HCT116 (cell line): ENCODE data around the gene TTLL7. TPM values are rescaled to one million over a fixed set of nuclear protein-coding genes. Genes with fewer than 3 reads are reported as not detected.

ENCODE experiments used
- ATAC-seq: fragments of 200-7000 bp; cut with Tn5 transposase; 2 replicates; pipeline ENCODE4 v1.9.1; 2020; ENCODE audit warnings: mild to moderate bottlenecking, moderate library complexity
- BruUV-seq: library from RNA; stranded (reverse); fragments of 400-500 nt; replicated peaks from 2 replicates; lab custom pipeline; 2021; lab: Mats Ljungman, UMichigan
- CTCF ChIA-PET: fragments of 300-600 bp; sonication (Branson Sonifier 250); formaldehyde crosslinking; loops from one replicate; lab custom pipeline; 2021; ENCODE audit warnings: antibody characterized with exemption; lab: Charles Lee
- POLR2A ChIA-PET: fragments of 300-600, 350-600 bp; sonication (Branson Sonifier 250); formaldehyde crosslinking; loops from one replicate; lab custom pipeline; 2021; ENCODE audit warnings: antibody characterized with exemption; lab: Charles Lee
- RAD21 ChIA-PET, 2 experiments: fragments of 300-600 bp; sonication (Branson Sonifier 250); formaldehyde crosslinking; loops; one replicate each; lab custom pipeline; 2023; ENCODE audit warnings: low total read pairs in 2 of 2; ENCODE audit not compliant: uncharacterized antibody in 2 of 2, unreplicated experiment in 2 of 2, low non-redundant PET in 1 of 2; lab: Charles Lee
- DNase-seq: peaks from one replicate; pipeline ENCODE4 v3.0.0-alpha.2; 2010; ENCODE audit warnings: low read depth, low spot score
- H2AFZ ChIP-seq: fragments of 200-600 bp; shearing (Covaris generic), sonication (generic); 2 replicates; pipeline ENCODE4 v1.6.1; 2017; ENCODE audit warnings: low read depth, mixed run types, mixed read lengths, antibody characterized with exemption, low read length; ENCODE audit not compliant: poor library complexity, severe bottlenecking
- H3K27ac ChIP-seq: 2 replicates; pipeline ENCODE4 v1.5.1; 2012; ENCODE audit warnings: low read depth, low read length
- H3K27me3 ChIP-seq: fragments of 200-600 bp; sonication (generic); 2 replicates; pipeline ENCODE4 v1.6.1; 2016; ENCODE audit warnings: mixed run types, low read length, mixed read lengths; ENCODE audit not compliant: insufficient read depth
- H3K36me3 ChIP-seq, 2 experiments: fragments of 200-500 bp in 1 of 2; fragments of 200-600 bp in 1 of 2; sonication (Bioruptor generic) in 1 of 2; sonication (generic) in 1 of 2; 2 replicates each; pipeline versions ENCODE4 v1.5.1 to v1.6.1; 2014 to 2016; ENCODE audit warnings: low read length in 2 of 2, inconsistent platforms in 1 of 2, mixed read lengths in 1 of 2, mixed run types in 1 of 2; ENCODE audit not compliant: insufficient read depth in 2 of 2, control insufficient read depth in 1 of 2
- H3K4me1 ChIP-seq, 2 experiments: fragments of 200-600 bp in 1 of 2; sonication (generic) in 1 of 2; 2 replicates each; pipeline versions ENCODE4 v1.5.1 to v1.6.1; 2012 to 2017; ENCODE audit warnings: low read length in 2 of 2, inconsistent platforms in 1 of 2, mild to moderate bottlenecking in 1 of 2, mixed read lengths in 1 of 2, mixed run types in 1 of 2, moderate library complexity in 1 of 2; ENCODE audit not compliant: insufficient read depth in 2 of 2, control insufficient read depth in 1 of 2
- H3K4me2 ChIP-seq: fragments of 200-600 bp; sonication (generic); 2 replicates; pipeline ENCODE4 v1.6.1; 2017; ENCODE audit warnings: mixed run types, low read length, mixed read lengths
- H3K4me3 ChIP-seq, 2 experiments: fragments of 200-600 bp in 1 of 2; sonication (generic) in 1 of 2; replicated peaks in 1 of 2; 2 replicates each; pipeline ENCODE4 v1.5.1; 2011 to 2016; ENCODE audit warnings: low read length in 2 of 2, control low read depth in 1 of 2, low read depth in 1 of 2, mild to moderate bottlenecking in 1 of 2, mixed read lengths in 1 of 2, mixed run types in 1 of 2
- H3K79me2 ChIP-seq: fragments of 200-600 bp; sonication (generic); 2 replicates; pipeline ENCODE4 v1.6.1; 2017; ENCODE audit warnings: mild to moderate bottlenecking, mixed run types, low read length, moderate library complexity, mixed read lengths; ENCODE audit not compliant: insufficient read depth
- H3K9ac ChIP-seq: fragments of 200-600 bp; sonication (generic); 2 replicates; pipeline ENCODE4 v1.6.1; 2016; ENCODE audit warnings: low read length, mixed read lengths
- H3K9me2 ChIP-seq: fragments of 200-600 bp; sonication (generic), shearing (Covaris generic); 2 replicates; pipeline ENCODE4 v1.6.1; 2017; ENCODE audit warnings: mixed run types, mild to moderate bottlenecking, moderate library complexity; ENCODE audit not compliant: insufficient read depth
- H3K9me3 ChIP-seq, 2 experiments: fragments of 200-500 bp in 1 of 2; fragments of 200-600 bp in 1 of 2; sonication (Bioruptor generic) in 1 of 2; sonication (generic) in 1 of 2; 2 replicates each; pipeline ENCODE4 v1.6.1; 2014 to 2017; ENCODE audit warnings: low read length in 2 of 2, mixed read lengths in 2 of 2, inconsistent platforms in 1 of 2, low read depth in 1 of 2, mild to moderate bottlenecking in 1 of 2, mixed run types in 1 of 2, moderate library complexity in 1 of 2; ENCODE audit not compliant: control insufficient read depth in 1 of 2, insufficient read depth in 1 of 2
- H4K20me1 ChIP-seq: fragments of 200-600 bp; sonication (generic), shearing (Covaris generic); 2 replicates; pipeline ENCODE4 v1.6.1; 2017; ENCODE audit warnings: mixed run types, mild to moderate bottlenecking, moderate library complexity; ENCODE audit not compliant: insufficient read depth
- ATF3 ChIP-seq: IDR thresholded peaks from 2 replicates; pipeline ENCODE4 v1.6.1; 2012
- CEBPB ChIP-seq: IDR thresholded peaks from 2 replicates; pipeline ENCODE4 v1.6.1; 2012; ENCODE audit warnings: low read depth
- EZH2 ChIP-seq: fragments of 200-600 bp; sonication (generic); IDR thresholded peaks from 2 replicates; pipeline ENCODE4 v1.6.1; 2017; ENCODE audit warnings: antibody characterized with exemption, mixed run types
- EZH2phosphoT487 ChIP-seq: fragments of 200-600 bp; IDR thresholded peaks from 2 replicates; pipeline ENCODE4 v1.6.1; 2018; ENCODE audit warnings: antibody characterized with exemption, borderline replicate concordance
- JUND ChIP-seq: IDR thresholded peaks from 2 replicates; pipeline ENCODE4 v1.6.1; 2012
- POLR2AphosphoS5 ChIP-seq: IDR thresholded peaks from 2 replicates; pipeline ENCODE4 v1.6.1; 2011; ENCODE audit warnings: mild to moderate bottlenecking, low read depth, low read length, moderate library complexity
- RAD21 ChIP-seq: IDR thresholded peaks from 2 replicates; pipeline ENCODE4 v1.6.1; 2012; ENCODE audit warnings: low read depth, mild to moderate bottlenecking
- SP1 ChIP-seq: IDR thresholded peaks from 2 replicates; pipeline ENCODE4 v1.6.1; 2012; ENCODE audit warnings: low read depth
- YY1 ChIP-seq: IDR thresholded peaks from 2 replicates; pipeline ENCODE4 v1.6.1; 2011; ENCODE audit warnings: low read length, low read depth, moderate library complexity, mild to moderate bottlenecking; ENCODE audit not compliant: insufficient replicate concordance; ENCODE audit errors: extremely low read depth
- ZFX ChIP-seq: fragments of 450-650 bp; IDR thresholded peaks from 2 replicates; pipeline ENCODE4 v1.6.1; 2017
- ZNF274 ChIP-seq: fragments of 200-500 bp; sonication (Bioruptor generic); IDR thresholded peaks from 2 replicates; pipeline ENCODE4 v1.6.1; 2014; ENCODE audit warnings: mild to moderate bottlenecking, low read depth, low read length, inconsistent platforms
- intact Hi-C: fragments of 100-400 bp; cut with micrococcal nuclease; formaldehyde crosslinking; loops from 2 replicates; pipeline ENCODE4 v1.10.0; 2022
- total RNA-seq: library from RNA; stranded (reverse); gene quantifications from one replicate; pipeline ENCODE4 v1.2.1, GENCODE V29; 2021; ENCODE audit not compliant: unreplicated experiment
- TF ChIP-seq, protein P1 (sequence below): IDR thresholded peaks from 2 replicates; pipeline ENCODE4 v1.6.1; 2011; ENCODE audit warnings: mild to moderate bottlenecking, low read length, moderate library complexity; ENCODE audit not compliant: insufficient replicate concordance; ENCODE audit errors: extremely low read depth

TTLL7 gene
- total RNA-seq, 1 experiment from 2014 or later: 21.2 TPM

- no TSS peak for BruUV-seq
- no peaks in the 10 kb centered on the region for H3K9me3 ChIP-seq
- POLR2A ChIA-PET: no interaction called here
- no peak overlapping the region for H3K27ac ChIP-seq
- H4K20me1 ChIP-seq: no peaks in the 10 kb centered on the region
- H3K4me1 ChIP-seq: no peaks in the 10 kb centered on the region
- H3K4me3 ChIP-seq: no peak overlapping the region
- H3K79me2 ChIP-seq: no peaks in the 10 kb centered on the region; the same call in 1 of the 2 replicates
- CTCF ChIA-PET: no interaction called here
- RAD21 ChIA-PET: no interaction called here
- H3K9ac ChIP-seq: no peak overlapping the region
- ATAC-seq: no peak
- intact Hi-C loops: no loop called here
- H3K4me2 ChIP-seq: no peak overlapping the region
- H2AFZ ChIP-seq: no peak overlapping the region
- H3K27me3 ChIP-seq: no peaks in the 10 kb centered on the region
- DNase-seq: no peak
- H3K36me3 ChIP-seq: no peaks in the 10 kb centered on the region
- H3K9me2 ChIP-seq: no peaks in the 10 kb centered on the region
- TF ChIP-seq CEBPB (no peak), RAD21 (no peak), ZFX (no peak), POLR2AphosphoS5 (no peak), EZH2 (no peak), JUND (no peak), YY1 (no peak), EZH2phosphoT487 (no peak), SP1 (no peak), ATF3 (no peak), ZNF274 (no peak)
- TF ChIP-seq, protein P1, sequence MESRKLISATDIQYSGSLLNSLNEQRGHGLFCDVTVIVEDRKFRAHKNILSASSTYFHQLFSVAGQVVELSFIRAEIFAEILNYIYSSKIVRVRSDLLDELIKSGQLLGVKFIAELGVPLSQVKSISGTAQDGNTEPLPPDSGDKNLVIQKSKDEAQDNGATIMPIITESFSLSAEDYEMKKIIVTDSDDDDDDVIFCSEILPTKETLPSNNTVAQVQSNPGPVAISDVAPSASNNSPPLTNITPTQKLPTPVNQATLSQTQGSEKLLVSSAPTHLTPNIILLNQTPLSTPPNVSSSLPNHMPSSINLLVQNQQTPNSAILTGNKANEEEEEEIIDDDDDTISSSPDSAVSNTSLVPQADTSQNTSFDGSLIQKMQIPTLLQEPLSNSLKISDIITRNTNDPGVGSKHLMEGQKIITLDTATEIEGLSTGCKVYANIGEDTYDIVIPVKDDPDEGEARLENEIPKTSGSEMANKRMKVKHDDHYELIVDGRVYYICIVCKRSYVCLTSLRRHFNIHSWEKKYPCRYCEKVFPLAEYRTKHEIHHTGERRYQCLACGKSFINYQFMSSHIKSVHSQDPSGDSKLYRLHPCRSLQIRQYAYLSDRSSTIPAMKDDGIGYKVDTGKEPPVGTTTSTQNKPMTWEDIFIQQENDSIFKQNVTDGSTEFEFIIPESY: no peak
- TF ChIP-seq, all 23 proteins: peak for 0
Measured at GRCh38 chr1:83978056-83978455, 20.9 kb downstream of the TTLL7 start.
